HepG2 (cell line): Measurements from ENCODE around the gene FUOM. TPM values are rescaled to one million over a fixed set of nuclear protein-coding genes. Genes with fewer than 3 reads are reported as not detected.
A peak's percentile ranks its signal among the peaks of the same experiment; 100 is the strongest.

Source experiments
- ATF3 ChIP-seq: sonication (generic); formaldehyde crosslinking; IDR thresholded peaks from 2 replicates; pipeline ENCODE4 v1.4.0; 2020; ENCODE audit warnings: missing genetic modification reagents
- GRHL1 ChIP-seq: sonication (generic); formaldehyde crosslinking; conservative IDR thresholded peaks from 2 replicates; pipeline ENCODE4 v1.8.0; 2022; ENCODE audit warnings: missing genetic modification reagents
- HIC2 ChIP-seq: sonication (generic); formaldehyde crosslinking; IDR thresholded peaks from 2 replicates; pipeline ENCODE4 v1.9.0; 2022; ENCODE audit warnings: low read depth, missing genetic modification reagents
- HNRNPUL1 ChIP-seq: fragments of 200-400 bp; formaldehyde crosslinking; IDR thresholded peaks from 2 replicates; pipeline ENCODE4 v1.6.1; 2017; ENCODE audit warnings: low read depth, mild to moderate bottlenecking, low read length, moderate library complexity
- HOXD1 ChIP-seq: sonication (generic); formaldehyde crosslinking; IDR thresholded peaks from 2 replicates; pipeline ENCODE4 v1.5.0; 2020; ENCODE audit warnings: missing genetic modification reagents
- MXD1 ChIP-seq: sonication (generic); formaldehyde crosslinking; IDR thresholded peaks from 2 replicates; pipeline ENCODE4 v1.4.0; 2020; ENCODE audit warnings: mild to moderate bottlenecking, missing genetic modification reagents
- PAWR ChIP-seq: sonication (generic); formaldehyde crosslinking; IDR thresholded peaks from 2 replicates; pipeline ENCODE4 v1.4.0; 2020; ENCODE audit warnings: missing genetic modification reagents, mild to moderate bottlenecking, borderline replicate concordance
- PTBP1 ChIP-seq: fragments of 200-400 bp; formaldehyde crosslinking; IDR thresholded peaks from 2 replicates; pipeline ENCODE4 v1.6.1; 2018; ENCODE audit warnings: low read length, low read depth; ENCODE audit not compliant: poor library complexity, severe bottlenecking
- SIX1 ChIP-seq: sonication (generic); formaldehyde crosslinking; IDR thresholded peaks from 2 replicates; pipeline ENCODE4 v1.4.0; 2020; ENCODE audit warnings: missing genetic modification reagents, borderline replicate concordance
- SMYD3 ChIP-seq: sonication (generic); formaldehyde crosslinking; IDR thresholded peaks from 2 replicates; pipeline ENCODE4 v1.8.1; 2023; ENCODE audit warnings: mild to moderate bottlenecking, missing genetic modification reagents
- STAT6 ChIP-seq: sonication (generic); formaldehyde crosslinking; IDR thresholded peaks from 2 replicates; pipeline ENCODE4 v1.4.0; 2020; ENCODE audit warnings: missing genetic modification reagents, mild to moderate bottlenecking, borderline replicate concordance
- TERF1 ChIP-seq: sonication (generic); formaldehyde crosslinking; IDR thresholded peaks from 2 replicates; pipeline ENCODE4 v1.8.0; 2022; ENCODE audit warnings: mild to moderate bottlenecking, missing genetic modification reagents, moderate library complexity
- ZFP36L1 ChIP-seq: sonication (generic); formaldehyde crosslinking; IDR thresholded peaks from 2 replicates; pipeline ENCODE4 v1.8.0; 2022; ENCODE audit warnings: mild to moderate bottlenecking, missing genetic modification reagents, moderate library complexity
- ZNF136 ChIP-seq: sonication (generic); formaldehyde crosslinking; IDR thresholded peaks from 2 replicates; pipeline ENCODE4 v1.8.1; 2022; ENCODE audit warnings: low read depth, mild to moderate bottlenecking, moderate library complexity, missing genetic modification reagents
- ZNF232 ChIP-seq: sonication (generic); formaldehyde crosslinking; IDR thresholded peaks from 2 replicates; pipeline ENCODE4 v1.4.0; 2020; ENCODE audit warnings: missing genetic modification reagents, borderline replicate concordance
- ZNF296 ChIP-seq: sonication (generic); formaldehyde crosslinking; conservative IDR thresholded peaks from 2 replicates; pipeline ENCODE4 v1.5.0; 2020; ENCODE audit warnings: mild to moderate bottlenecking, missing genetic modification reagents
- ZNF33B ChIP-seq: sonication (generic); formaldehyde crosslinking; IDR thresholded peaks from 2 replicates; pipeline ENCODE4 v1.5.1; 2020; ENCODE audit warnings: mild to moderate bottlenecking, missing genetic modification reagents
- ZNF468 ChIP-seq: sonication (generic); formaldehyde crosslinking; IDR thresholded peaks from 2 replicates; pipeline ENCODE4 v1.8.0; 2022; ENCODE audit warnings: mild to moderate bottlenecking, moderate library complexity, missing genetic modification reagents
- polyA plus RNA-seq, 8 experiments: library from polyadenylated mRNA; depleted of rRNA in 3 of 8; stranded (reverse) in 7 of 8; unstranded in 1 of 8; fragments of >200 nt; fragmentation: Illumina TruSeq in 4 of 8; extraction: Trizol in 4 of 8; gene quantifications; 2 replicates each; pipeline versions ENCODE4 v1.2.1 to v1.2.3, GENCODE V29; 2011 to 2016; ENCODE audit warnings: low read depth in 4 of 8, missing spikeins in 1 of 8, mixed read lengths in 1 of 8; ENCODE audit not compliant: insufficient read depth in 1 of 8
- total RNA-seq, 5 experiments: library from RNA; depleted of rRNA; stranded (reverse); fragments of >200 nt; fragmentation: Illumina TruSeq; extraction: Trizol; gene quantifications; 2 replicates each; pipeline ENCODE4 v1.2.3, GENCODE V29; 2016; ENCODE audit warnings: low read depth in 1 of 5

FUOM gene
- total and polyA plus RNA-seq, 2 of the 13 experiments (the other 11 are each of a cell fraction or from before 2014, with no cell fraction given), result 27.5 to 60.4 TPM

- peak; percentile 47; the same call in 1 of the 2 replicates for TF ChIP-seq HIC2
- 0 out of 2 replicates have a peak, but pooled peaks have one; percentile 56 for TF ChIP-seq ZNF136
- no peak; the same call in 1 of the 2 replicates for TF ChIP-seq STAT6 (CRISPR knock-in tag)
- no peak for TF ChIP-seq SIX1 (CRISPR knock-in tag)
- no peak for TF ChIP-seq PAWR (CRISPR knock-in tag)
- TF ChIP-seq HOXD1 (CRISPR knock-in tag), result no peak; the same call in 1 of the 2 replicates
- TF ChIP-seq SMYD3 (CRISPR knock-in tag), result no peak; the same call in 1 of the 2 replicates
- TF ChIP-seq HNRNPUL1, result no peak
- TF ChIP-seq ATF3 (CRISPR knock-in tag), result no peak
- no peak for TF ChIP-seq GRHL1
- no peak for TF ChIP-seq TERF1 (CRISPR knock-in tag)
- TF ChIP-seq ZNF468 (CRISPR knock-in tag), result no peak
- TF ChIP-seq PTBP1, result no peak
- no peak for TF ChIP-seq ZNF296
- 0 out of 2 replicates have a peak, but pooled peaks have one; percentile 68 for TF ChIP-seq ZNF33B (CRISPR knock-in tag)
- TF ChIP-seq MXD1, result peak; percentile 13; the same call in 1 of the 2 replicates
- TF ChIP-seq ZNF232 (CRISPR knock-in tag), result peak; percentile 21; the same call in 1 of the 2 replicates
- 0 out of 2 replicates have a peak, but pooled peaks have one; percentile 43 for TF ChIP-seq ZFP36L1 (CRISPR knock-in tag)
Observed at GRCh38 chr10:133378251-133379096, 20.7 kb upstream of the FUOM start (continued).
